SK-N-MC (cell line): ENCODE results near the gene ATP1A1.

Source experiments
- EZH2 ChIP-seq: fragments of 200-600 bp; sonication (generic); IDR thresholded peaks from one replicate; pipeline ENCODE4 v1.6.1; 2017; ENCODE audit warnings: antibody characterized with exemption
- POLR2AphosphoS5 ChIP-seq: IDR thresholded peaks from 2 replicates; pipeline ENCODE4 v1.6.1; 2012; ENCODE audit warnings: mild to moderate bottlenecking, low read depth, low read length, borderline replicate concordance

GRCh38 chr1:116386042-116386441 is 13.0 kb downstream of the ATP1A1 start:
- TF ChIP-seq POLR2AphosphoS5 (no peak), EZH2 (no peak)
